GM21717 (cell line): ENCODE measurements around the gene LXN.
"Not testable (repeated sequence)": the region's sequence is repeated elsewhere in the genome, so short reads cannot be mapped to it uniquely, and the experiment has no call there.

ENCODE experiments used
- ATAC-seq: cut with Tn5 transposase; IDR thresholded peaks from one replicate; pipeline ENCODE4 v1.9.1; 2021; ENCODE audit warnings: mild to moderate bottlenecking, moderate library complexity; ENCODE audit not compliant: unreplicated experiment

The LXN gene

GRCh38 chr3:158672215-158673176, at the start of gene LXN:
Gene LXN (minus strand): TSS chr3:158672648. CDS start chr3:158672478, 170 bp downstream.
- peak; percentile 100 for ATAC-seq

GRCh38 chr3:158722108-158722507, 49.7 kb upstream of the LXN start:
- no peak for ATAC-seq

- no peak for ATAC-seq
Measured at GRCh38 chr3:158718490-158719170, 46.2 kb upstream of the LXN start.

GRCh38 chr3:158717576-158717975, 45.1 kb upstream of the LXN start:
- ATAC-seq, result no peak

GRCh38 chr3:158713094-158713499, 40.6 kb upstream of the LXN start:
- no peak for ATAC-seq

- no peak for ATAC-seq
Measured at GRCh38 chr3:158712443-158712842, 40.0 kb upstream of the LXN start.

- ATAC-seq, result no peak
Measured at GRCh38 chr3:158711886-158712285, 39.4 kb upstream of the LXN start.

GRCh38 chr3:158710601-158711000, 38.2 kb upstream of the LXN start:
- ATAC-seq, result no peak

- ATAC-seq, result no peak
Measured at GRCh38 chr3:158709666-158710083, 37.2 kb upstream of the LXN start.

- ATAC-seq, result no peak
Measured at GRCh38 chr3:158703566-158703965, 31.1 kb upstream of the LXN start.

- ATAC-seq, result no peak
Measured at GRCh38 chr3:158702815-158703481, 30.5 kb upstream of the LXN start.

- no peak for ATAC-seq
Measured at GRCh38 chr3:158701420-158702065, 29.1 kb upstream of the LXN start.

GRCh38 chr3:158700559-158700958, 28.1 kb upstream of the LXN start:
- no peak for ATAC-seq

- ATAC-seq, result no peak
Measured at GRCh38 chr3:158696618-158697017, 24.2 kb upstream of the LXN start.

GRCh38 chr3:158693866-158694456, 21.5 kb upstream of the LXN start:
- not testable (repeated sequence) for ATAC-seq

- ATAC-seq, result no peak
Measured at GRCh38 chr3:158685159-158685558, 12.7 kb upstream of the LXN start.

GRCh38 chr3:158683230-158683962, 10.9 kb upstream of the LXN start:
- ATAC-seq, result no peak

GRCh38 chr3:158680861-158681260, 8.4 kb upstream of the LXN start:
- no peak for ATAC-seq

- ATAC-seq, result no peak
Measured at GRCh38 chr3:158679547-158680000, 7.1 kb upstream of the LXN start.

- no peak for ATAC-seq
Measured at GRCh38 chr3:158678687-158679086, 6.2 kb upstream of the LXN start.
